HuH-7.5 (cell line): ENCODE results near the gene CIC.

Source experiments
- DNase-seq: peaks from one replicate; pipeline ENCODE4 v3.0.0; 2011; ENCODE audit warnings: low spot score

Gene CIC

GRCh38 chr19:42268704-42269477 is at the start of gene CIC:
Gene CIC (plus strand): TSS chr19:42269252. CDS start chr19:42271784, 2,532 bp downstream.
- DNase-seq, result peak; percentile 99

- peak; percentile 99 for DNase-seq
Observed at GRCh38 chr19:42219812-42220750, 49.0 kb upstream of the CIC start, which contains the start of gene ZNF526. Gene ZNF526 (plus strand): TSS chr19:42220312. CDS start chr19:42224404, 4,092 bp downstream.

DNA sequence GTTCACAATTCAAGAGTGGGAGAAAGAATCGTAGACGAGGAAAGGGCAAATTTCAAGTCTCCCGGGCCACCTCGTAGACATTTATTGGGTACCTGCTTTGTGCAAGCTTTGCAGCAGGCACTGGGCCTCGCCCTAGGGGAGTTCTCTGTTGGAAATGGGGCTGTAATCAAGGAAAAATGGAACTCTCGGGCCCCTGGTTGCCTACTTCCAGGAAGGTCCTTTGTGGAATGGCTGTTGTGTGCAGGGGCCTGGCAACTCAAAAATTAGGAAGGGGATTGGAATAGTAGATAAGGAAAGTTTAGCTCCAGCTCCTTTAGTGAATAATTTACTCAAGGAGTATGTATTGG is 48.3 kb upstream of the CIC start:
- no peak for DNase-seq

GRCh38 chr19:42224940-42225717 is 43.9 kb upstream of the CIC start:
- no peak for DNase-seq

DNA sequence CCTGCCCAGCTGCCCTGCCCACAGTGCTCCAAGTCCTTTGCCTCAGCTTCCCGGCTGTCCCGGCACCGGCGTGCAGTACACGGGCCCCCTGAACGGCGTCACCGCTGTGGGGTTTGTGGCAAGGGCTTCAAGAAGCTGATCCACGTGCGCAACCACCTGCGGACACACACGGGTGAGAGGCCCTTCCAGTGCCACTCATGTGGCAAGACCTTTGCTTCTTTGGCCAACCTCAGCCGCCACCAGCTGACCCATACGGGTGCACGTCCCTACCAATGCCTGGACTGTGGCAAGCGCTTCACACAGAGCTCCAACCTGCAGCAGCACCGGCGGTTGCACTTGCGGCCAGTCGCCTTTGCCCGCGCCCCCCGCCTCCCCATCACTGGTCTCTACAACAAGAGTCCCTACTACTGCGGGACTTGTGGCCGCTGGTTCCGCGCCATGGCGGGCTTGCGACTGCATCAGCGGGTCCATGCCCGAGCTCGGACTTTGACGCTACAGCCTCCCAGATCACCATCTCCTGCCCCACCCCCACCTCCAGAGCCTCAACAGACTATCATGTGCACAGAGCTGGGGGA is 43.2 kb upstream of the CIC start:
- DNase-seq, result no peak

GRCh38 chr19:42226886-42227285 is 42.2 kb upstream of the CIC start:
- DNase-seq, result no peak

DNA sequence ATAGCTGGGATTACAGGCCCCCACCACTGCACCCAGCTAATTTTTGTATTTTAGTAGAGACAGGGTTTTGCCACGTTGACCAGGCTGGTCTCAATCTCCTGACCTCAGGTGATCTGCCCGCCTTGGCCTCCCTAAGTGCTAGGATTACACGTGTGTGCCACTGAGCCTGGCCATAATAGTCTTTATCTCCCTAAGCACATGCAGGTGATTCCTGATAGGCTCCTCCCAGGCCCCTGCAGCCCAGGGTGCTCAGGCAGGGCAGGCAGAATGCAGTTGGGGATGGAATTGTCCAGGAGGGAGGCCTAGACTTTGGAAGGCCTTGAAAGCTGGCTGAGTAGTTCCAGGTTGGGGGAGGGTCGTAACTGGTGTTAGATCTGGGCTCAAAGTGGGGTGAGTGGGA is 40.4 kb upstream of the CIC start:
- no peak for DNase-seq

GRCh38 chr19:42229301-42229854 is 39.7 kb upstream of the CIC start:
- DNase-seq, result no peak

DNA sequence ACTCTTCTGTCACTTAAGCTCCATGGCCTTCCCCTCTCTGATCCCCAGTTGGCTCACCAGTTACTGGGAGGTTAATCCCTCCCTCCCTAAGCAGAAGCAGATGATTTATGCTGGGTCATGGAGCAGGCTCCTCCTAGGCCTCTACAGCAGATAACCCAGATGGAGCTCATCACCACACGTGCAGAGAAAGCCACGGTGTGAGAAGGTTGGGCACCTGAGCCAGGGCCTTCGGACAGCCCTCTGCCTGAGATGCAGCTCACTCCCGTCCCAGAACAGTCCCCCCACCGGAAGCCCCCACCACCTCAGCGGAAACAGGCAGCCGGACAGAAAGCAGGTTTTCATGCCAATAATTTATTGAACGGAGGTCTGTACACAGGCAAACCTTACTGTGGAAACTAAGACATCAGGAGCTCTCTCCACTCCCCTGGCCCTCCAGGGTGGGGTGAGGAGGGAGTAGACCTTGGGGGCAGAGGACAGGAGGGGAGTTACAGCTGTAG is 39.1 kb upstream of the CIC start:
- DNase-seq, result no peak

GRCh38 chr19:42230571-42230970 is 38.5 kb upstream of the CIC start:
- DNase-seq, result no peak

GRCh38 chr19:42232435-42232834 is 36.6 kb upstream of the CIC start:
- no peak for DNase-seq

DNA sequence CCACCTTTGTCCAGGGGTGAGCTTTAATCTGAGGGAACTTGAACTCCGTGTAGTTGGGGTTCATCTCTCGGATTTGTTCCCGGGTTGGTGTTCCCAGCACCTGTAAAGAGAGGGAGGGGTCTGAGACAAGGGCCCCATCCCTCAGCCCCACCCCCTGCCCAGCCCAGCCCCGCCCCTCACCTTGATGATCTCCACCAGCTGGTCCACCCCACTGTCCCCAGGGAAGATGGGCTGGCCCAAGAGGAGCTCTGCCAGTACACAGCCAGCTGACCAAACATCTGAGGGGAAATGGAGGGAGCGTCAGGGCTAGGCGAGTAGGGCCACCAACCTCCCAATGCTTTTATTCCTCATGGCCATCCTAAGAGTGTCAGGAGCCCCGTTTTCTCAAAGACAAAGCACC is 35.9 kb upstream of the CIC start:
- no peak for DNase-seq

DNA sequence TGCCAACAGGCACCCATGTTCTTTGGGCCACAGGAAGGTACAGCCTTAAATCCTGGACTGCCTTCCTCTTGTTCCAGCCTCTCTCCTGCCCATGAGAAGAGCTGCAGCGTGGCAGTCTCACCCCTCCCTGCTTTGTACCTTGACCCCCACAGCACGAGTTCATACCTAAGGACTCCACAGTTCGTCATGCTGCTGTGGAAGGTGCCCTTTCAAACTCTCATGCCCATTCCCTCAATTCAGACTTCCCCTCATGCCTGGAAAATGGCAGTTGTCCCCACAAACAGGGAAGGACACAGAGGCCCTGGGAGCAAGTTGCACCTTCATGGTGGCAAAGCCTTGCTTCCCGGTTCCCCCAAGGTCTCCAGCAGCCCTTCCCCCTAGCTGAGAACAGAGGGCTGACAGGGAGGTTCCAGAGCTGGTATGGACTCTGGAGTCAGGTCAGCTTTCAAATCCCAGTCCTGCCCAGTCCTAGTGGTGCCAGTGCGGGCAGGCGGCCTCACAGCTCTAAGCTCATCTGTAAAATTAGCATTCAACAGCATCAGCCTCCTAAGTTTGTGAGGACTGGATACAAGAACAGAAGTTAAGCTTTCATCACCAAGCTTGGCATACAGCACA is 35.3 kb upstream of the CIC start:
- DNase-seq, result no peak

- DNase-seq, result no peak
Observed at GRCh38 chr19:42234364-42234763, 34.7 kb upstream of the CIC start.

GRCh38 chr19:42235181-42235580 is 33.9 kb upstream of the CIC start:
- DNase-seq, result no peak

GRCh38 chr19:42239544-42240220 is 29.4 kb upstream of the CIC start:
- no peak for DNase-seq

GRCh38 chr19:42241279-42241678 is 27.8 kb upstream of the CIC start:
- no peak for DNase-seq

- no peak for DNase-seq
Observed at GRCh38 chr19:42242069-42242511, 27.0 kb upstream of the CIC start.

GRCh38 chr19:42242512-42243409 is 26.3 kb upstream of the CIC start, which contains the start of gene GSK3A:
Gene GSK3A (minus strand): TSS chr19:42242602. CDS start chr19:42242465, 137 bp downstream.
- peak; percentile 95 for DNase-seq
